Testis (tissue), 3 donors: ENCODE measurements around the gene CCDC120. TPM values are rescaled to one million over a fixed set of nuclear protein-coding genes. Genes with fewer than 3 reads are reported as not detected.

Source experiments
- DNase-seq: peaks from one replicate; pipeline ENCODE4 v3.0.0-alpha.2; 2019
- H3K27ac ChIP-seq, 2 donors: fragments of 200-600 bp; sonication (generic); one replicate each; pipeline ENCODE4 v1.5.1; 2019
- H3K27me3 ChIP-seq: fragments of 200-600 bp; sonication (generic); one replicate; pipeline ENCODE4 v1.5.1; 2019
- H3K36me3 ChIP-seq: fragments of 200-600 bp; sonication (generic); one replicate; pipeline ENCODE4 v1.5.1; 2017; ENCODE audit warnings: low read depth; ENCODE audit errors: missing control alignments
- H3K4me1 ChIP-seq: fragments of 200-600 bp; sonication (generic); one replicate; pipeline ENCODE4 v1.5.1; 2019
- H3K4me3 ChIP-seq, 2 donors: fragments of 200-600 bp; sonication (generic); one replicate each; pipeline ENCODE4 v1.5.1; 2017 to 2019
- H3K9me3 ChIP-seq: fragments of 200-600 bp; sonication (generic); one replicate; pipeline ENCODE4 v1.5.1; 2017
- CTCF ChIP-seq, 3 experiments: fragments of 450-650 bp in 2 of 3; fragments of 200-600 bp in 1 of 3; sonication (generic) in 1 of 3; IDR thresholded peaks; one replicate each; pipeline ENCODE4 v1.5.1; 2016 to 2019; ENCODE audit warnings: antibody characterized with exemption in 3 of 3, mild to moderate bottlenecking in 2 of 3, moderate library complexity in 1 of 3
- POLR2A ChIP-seq: fragments of 450-650 bp; IDR thresholded peaks from one replicate; pipeline ENCODE4 v1.6.1; 2017; ENCODE audit warnings: antibody characterized with exemption, mild to moderate bottlenecking, moderate library complexity
- WGBS, 2 donors: methylation state at CpG; one replicate each; pipeline ENCODE4 v1.1.5; 2018; 5-methylcytosine and 5-hydroxymethylcytosine counted together
- intact Hi-C: fragments of 100-400 bp; cut with DNase I; formaldehyde crosslinking; loops from one replicate; pipeline ENCODE4 v1.15.1; 2023; ENCODE audit warnings: low total_unique reads
- polyA plus RNA-seq: library from polyadenylated mRNA; stranded (reverse); fragments of 350-450 nt; fragmentation: Illumina TruSeq; extraction: RNeasy Lipid Tissue Mini Kit (QIAGEN cat#74804); gene quantifications from one replicate; pipeline ENCODE4 v1.2.3, GENCODE V29; 2014; ENCODE audit warnings: low read depth, low replicate concordance; ENCODE audit not compliant: insufficient read depth
- total RNA-seq, 2 donors: library from RNA; depleted of rRNA; stranded (reverse); fragments of >200 nt; gene quantifications; one replicate each; pipeline ENCODE4 v1.2.3, GENCODE V29; 2016

Gene CCDC120
- total and polyA plus RNA-seq, 3 donors from 2014 or later = 7.5 to 11.2 (median 11.0) TPM

DNA sequence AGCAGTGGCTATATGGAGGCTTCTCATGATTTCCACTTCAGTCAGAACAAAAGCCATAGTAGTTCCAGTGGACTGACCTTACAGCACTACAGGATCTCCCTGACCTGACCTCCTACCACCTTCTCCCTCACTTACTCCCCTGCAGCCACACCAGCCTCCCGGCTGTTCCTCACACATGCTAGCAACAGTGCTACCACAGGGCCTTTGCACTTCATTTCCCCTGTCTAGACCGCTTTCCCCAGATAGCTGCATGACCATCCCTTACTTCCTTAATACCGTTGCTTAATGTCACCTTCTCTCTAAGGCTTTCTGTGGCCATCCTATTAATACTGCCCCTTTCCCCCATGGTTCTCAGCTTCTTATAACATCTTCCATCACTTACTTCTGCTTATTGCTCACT is 51.6 kb downstream of the CCDC120 start:
- no peak for DNase-seq
- no peaks in the 10 kb centered on the region for H3K36me3 ChIP-seq
- H3K9me3 ChIP-seq = no peaks in the 10 kb centered on the region
- no peak overlapping the region for H3K4me3 ChIP-seq
- TF ChIP-seq CTCF (IDR thresholded peaks at IDR 0.05) (no peak), POLR2A (no peak)
- 94 to 100% methylated on average over 3 of the region's 3 CpGs for WGBS, 2 donors
- intact Hi-C loops = no loop called here
- no peak overlapping the region for H3K27ac ChIP-seq
- no peaks in the 10 kb centered on the region for H3K27me3 ChIP-seq
- no peaks in the 10 kb centered on the region for H3K4me1 ChIP-seq

DNA sequence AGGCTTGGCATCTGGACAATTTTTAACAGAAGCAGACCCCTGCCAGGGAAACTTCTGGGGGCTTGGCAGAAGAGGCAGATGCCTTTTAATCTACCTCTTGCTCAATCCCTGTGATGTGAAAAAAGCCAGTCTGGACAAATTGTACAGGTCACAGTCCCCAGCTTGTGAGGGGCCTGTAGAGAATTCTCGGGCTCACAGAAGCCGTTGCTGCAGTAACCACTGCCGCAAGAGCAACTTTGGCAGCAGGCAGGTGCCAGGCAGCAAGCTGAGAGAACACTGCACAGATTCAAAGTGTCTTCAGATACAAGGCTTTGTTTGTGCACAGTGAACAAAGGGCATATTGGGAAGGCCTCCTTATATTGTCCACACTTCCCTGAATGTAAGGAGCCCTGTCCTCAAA is 53.0 kb downstream of the CCDC120 start:
- Histone ChIP-seq H3K27me3 (no peaks in the 10 kb centered on the region), H3K36me3 (no peaks in the 10 kb centered on the region), H3K27ac (no peak overlapping the region), H3K9me3 (no peaks in the 10 kb centered on the region), H3K4me3 (no peak overlapping the region), H3K4me1 (no peaks in the 10 kb centered on the region)
- TF ChIP-seq POLR2A (no peak), CTCF (IDR thresholded peaks at IDR 0.05) (no peak)
- DNase-seq = no peak
- 54% methylated on average over 3 of the region's 3 CpGs; no CpG with 5 or more reads in 1 of the 2 donors for WGBS, 2 donors
- intact Hi-C loops = no loop called here

- Histone ChIP-seq H3K4me1 (no peaks in the 10 kb centered on the region), H3K36me3 (no peaks in the 10 kb centered on the region), H3K9me3 (no peaks in the 10 kb centered on the region), H3K27me3 (no peaks in the 10 kb centered on the region), H3K4me3 (no peak overlapping the region), H3K27ac (no peak overlapping the region)
- DNase-seq = no peak
- WGBS, 2 donors = 76 to 88% methylated on average over 5 to 8 of the region's 8 CpGs
- TF ChIP-seq CTCF (IDR thresholded peaks at IDR 0.05) = no peak
- no peak for TF ChIP-seq POLR2A
- intact Hi-C loops = no loop called here
Measured at GRCh38 chrX:49116076-49116475, 57.3 kb downstream of the CCDC120 start.

DNA sequence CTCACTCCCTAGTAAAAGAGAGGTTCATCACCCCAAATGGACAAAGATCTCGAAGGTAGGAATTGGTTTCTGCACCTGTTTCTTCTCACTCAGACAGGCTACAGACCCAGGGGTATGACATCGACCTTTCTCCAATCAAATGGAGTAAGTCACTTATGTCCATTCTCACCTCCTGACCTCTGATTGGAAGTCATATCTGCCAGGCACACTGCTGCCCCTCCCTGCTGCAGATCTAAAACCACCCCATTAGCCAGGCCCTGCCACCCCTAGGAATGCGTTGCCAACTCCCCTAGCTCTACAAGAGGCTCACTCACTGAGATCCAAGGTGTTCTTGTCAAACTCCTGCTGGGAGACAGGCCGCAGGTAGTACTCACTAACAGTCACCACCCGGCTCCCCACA is 57.9 kb downstream of the CCDC120 start:
- whole genome bisulfite sequencing, 2 donors = 90 to 95% methylated on average over 2 to 5 of the region's 5 CpGs
- H3K36me3 ChIP-seq = no peaks in the 10 kb centered on the region

More for the DNA sequence above, 57.9 kb downstream of the CCDC120 start:
- H3K9me3 ChIP-seq = no peaks in the 10 kb centered on the region
- no peaks in the 10 kb centered on the region for H3K4me1 ChIP-seq
- intact Hi-C loops = no loop called here
- no peaks in the 10 kb centered on the region for H3K27me3 ChIP-seq
- no peak for DNase-seq
- H3K27ac ChIP-seq = no peak overlapping the region
- H3K4me3 ChIP-seq = no peak overlapping the region
- TF ChIP-seq CTCF (IDR thresholded peaks at IDR 0.05) (no peak), POLR2A (no peak)
